COLO668 (cell line): ENCODE measurements around the gene TNXB.

Experiments
- DNase-seq: peaks from one replicate; lab custom pipeline; 2025; ENCODE audit not compliant: unreplicated experiment; lab: John Stamatoyannopoulos, UW

TNXB gene

GRCh38 chr6:32140420-32141046, 31.4 kb upstream of the TNXB start:
- no peak for DNase-seq

- no peak for DNase-seq
Measured at GRCh38 chr6:32139590-32139989, 30.5 kb upstream of the TNXB start.

GRCh38 chr6:32137454-32137853, 28.3 kb upstream of the TNXB start:
- DNase-seq = no peak

- no peak for DNase-seq
Measured at GRCh38 chr6:32133786-32134185, 24.6 kb upstream of the TNXB start.

GRCh38 chr6:32132110-32132509, 23.0 kb upstream of the TNXB start:
- DNase-seq = no peak

GRCh38 chr6:32131439-32131948, 22.4 kb upstream of the TNXB start:
- DNase-seq = no peak

- DNase-seq = no peak
Measured at GRCh38 chr6:32129297-32130088, 20.4 kb upstream of the TNXB start.

GRCh38 chr6:32128751-32129296, 19.7 kb upstream of the TNXB start:
- no peak for DNase-seq

- DNase-seq = peak; percentile 92
Measured at GRCh38 chr6:32127717-32128592, 18.8 kb upstream of the TNXB start, which contains the start of gene ATF6B. ATF6B (minus strand) TSS chr6:32128246; CDS start chr6:32128207, 39 bp downstream.

- DNase-seq = no peak
Measured at GRCh38 chr6:32127409-32127716, 18.2 kb upstream of the TNXB start.

- no peak for DNase-seq
Measured at GRCh38 chr6:32126880-32127279, 17.7 kb upstream of the TNXB start.

- no peak for DNase-seq
Measured at GRCh38 chr6:32123681-32124080, 14.5 kb upstream of the TNXB start.

GRCh38 chr6:32120573-32121059, 11.5 kb upstream of the TNXB start:
- DNase-seq = no peak

- DNase-seq = peak; percentile 70
Measured at GRCh38 chr6:32118782-32119628, 9.9 kb upstream of the TNXB start.

- no peak for DNase-seq
Measured at GRCh38 chr6:32117461-32117860, 8.3 kb upstream of the TNXB start.

- peak; percentile 4 for DNase-seq
Measured at GRCh38 chr6:32116674-32117073, 7.5 kb upstream of the TNXB start.

- no peak for DNase-seq
Measured at GRCh38 chr6:32115623-32116022, 6.5 kb upstream of the TNXB start.

- DNase-seq = no peak
Measured at GRCh38 chr6:32114796-32115195, 5.7 kb upstream of the TNXB start.

GRCh38 chr6:32113386-32114352, 4.5 kb upstream of the TNXB start:
- no peak for DNase-seq
